Peyer's patch (tissue), 4 donors: ENCODE data around the gene CDS2.

Source experiments
- POLR2A ChIP-seq, 2 donors: fragments of 450-650 bp; IDR thresholded peaks; one replicate each; pipeline ENCODE4 v1.5.1; 2017; ENCODE audit warnings: antibody characterized with exemption in 2 of 2, mild to moderate bottlenecking in 2 of 2, moderate library complexity in 2 of 2
- TF ChIP-seq, protein P1 (sequence below), 6 experiments: fragments of 450-650 bp in 4 of 6; fragments of 200-600 bp in 2 of 6; sonication (generic) in 1 of 6; IDR thresholded peaks; one replicate each; pipeline ENCODE4 v1.5.1; 2017 to 2019; ENCODE audit warnings: antibody characterized with exemption in 6 of 6, mild to moderate bottlenecking in 3 of 6, moderate library complexity in 1 of 6

DNA sequence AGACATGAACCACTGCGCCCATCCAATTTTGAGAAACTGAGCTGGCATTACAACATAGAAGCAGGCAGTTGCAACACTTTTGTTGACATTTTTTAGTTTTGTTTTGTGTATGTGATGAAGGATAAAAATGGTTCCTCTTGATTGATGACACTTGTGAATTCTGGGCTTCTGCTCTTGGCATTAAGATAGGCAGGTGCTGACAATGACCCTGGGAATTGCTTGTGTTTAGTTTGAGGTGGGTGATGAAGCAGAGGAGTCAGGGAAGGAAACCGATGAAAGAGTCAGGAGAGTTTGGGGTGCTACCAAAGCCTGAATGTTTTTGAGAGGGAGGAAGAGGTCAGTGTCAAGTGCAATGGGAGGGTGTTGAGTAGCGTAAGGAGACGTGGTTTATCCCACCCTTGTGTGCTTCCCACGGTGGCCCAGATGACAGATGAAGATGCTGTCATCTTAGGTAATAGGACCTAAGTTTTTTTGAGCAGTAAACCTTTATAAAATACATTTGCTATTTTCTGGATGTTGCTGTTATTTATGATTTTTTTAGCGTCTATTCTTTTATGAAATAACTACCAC, 19.4 kb downstream of the CDS2 start:
- TF ChIP-seq, protein P1, sequence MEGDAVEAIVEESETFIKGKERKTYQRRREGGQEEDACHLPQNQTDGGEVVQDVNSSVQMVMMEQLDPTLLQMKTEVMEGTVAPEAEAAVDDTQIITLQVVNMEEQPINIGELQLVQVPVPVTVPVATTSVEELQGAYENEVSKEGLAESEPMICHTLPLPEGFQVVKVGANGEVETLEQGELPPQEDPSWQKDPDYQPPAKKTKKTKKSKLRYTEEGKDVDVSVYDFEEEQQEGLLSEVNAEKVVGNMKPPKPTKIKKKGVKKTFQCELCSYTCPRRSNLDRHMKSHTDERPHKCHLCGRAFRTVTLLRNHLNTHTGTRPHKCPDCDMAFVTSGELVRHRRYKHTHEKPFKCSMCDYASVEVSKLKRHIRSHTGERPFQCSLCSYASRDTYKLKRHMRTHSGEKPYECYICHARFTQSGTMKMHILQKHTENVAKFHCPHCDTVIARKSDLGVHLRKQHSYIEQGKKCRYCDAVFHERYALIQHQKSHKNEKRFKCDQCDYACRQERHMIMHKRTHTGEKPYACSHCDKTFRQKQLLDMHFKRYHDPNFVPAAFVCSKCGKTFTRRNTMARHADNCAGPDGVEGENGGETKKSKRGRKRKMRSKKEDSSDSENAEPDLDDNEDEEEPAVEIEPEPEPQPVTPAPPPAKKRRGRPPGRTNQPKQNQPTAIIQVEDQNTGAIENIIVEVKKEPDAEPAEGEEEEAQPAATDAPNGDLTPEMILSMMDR (IDR thresholded peaks at IDR 0.05) = no peak
- TF ChIP-seq POLR2A (IDR thresholded peaks at IDR 0.05) = no peak
